Right lobe of liver (tissue), 6 donors: Measurements from ENCODE around the gene CLDN5. TPM values are rescaled to one million over a fixed set of nuclear protein-coding genes. Genes with fewer than 3 reads are reported as not detected.

Source experiments
- ATAC-seq, 4 donors: fragments of 200-7000 bp; cut with Tn5 transposase; one replicate each; pipeline ENCODE4 v1.9.1; 2020; ENCODE audit warnings: mild to moderate bottlenecking in 4 of 4, moderate library complexity in 4 of 4
- DNase-seq, 3 donors: peaks; one replicate each; pipeline ENCODE4 v3.0.0-alpha.2; 2020
- H3K27ac ChIP-seq, 3 donors: fragments of 200-600 bp; one replicate each; pipeline ENCODE4 v1.8.0; 2022
- H3K27me3 ChIP-seq, 2 donors: fragments of 200-600 bp; one replicate each; pipeline ENCODE4 v1.8.0; 2022
- H3K36me3 ChIP-seq, 4 donors: fragments of 200-600 bp; sonication (generic) in 1 of 4; one replicate each; pipeline versions ENCODE4 v1.5.1 to v1.8.0; 2017 to 2022; ENCODE audit warnings: control low read depth in 1 of 4
- H3K4me1 ChIP-seq, 4 donors: fragments of 200-600 bp; sonication (generic) in 1 of 4; one replicate each; pipeline versions ENCODE4 v1.5.1 to v1.8.0; 2017 to 2022; ENCODE audit warnings: control low read depth in 1 of 4
- H3K4me3 ChIP-seq, 3 donors: fragments of 200-600 bp; one replicate each; pipeline ENCODE4 v1.8.0; 2022
- H3K9me3 ChIP-seq, 4 donors: fragments of 200-600 bp; sonication (generic) in 1 of 4; one replicate each; pipeline versions ENCODE4 v1.5.1 to v1.8.0; 2017 to 2022; ENCODE audit warnings: control low read depth in 1 of 4
- CTCF ChIP-seq, 4 donors: fragments of 200-600 bp in 3 of 4; fragments of 450-650 bp in 1 of 4; IDR thresholded peaks; one replicate each; pipeline versions ENCODE4 v1.5.1 to v1.8.0; 2016 to 2022; ENCODE audit warnings: antibody characterized with exemption in 4 of 4, mild to moderate bottlenecking in 2 of 4
- POLR2A ChIP-seq: fragments of 450-650 bp; IDR thresholded peaks from one replicate; pipeline ENCODE4 v1.6.1; 2017; ENCODE audit warnings: antibody characterized with exemption, mild to moderate bottlenecking
- WGBS: methylation state at CpG from one replicate; pipeline ENCODE4 v1.1.6; 2018; ENCODE audit warnings: low coverage, low lambda C conversion rate; ENCODE audit not compliant: insufficient coverage; ENCODE audit errors: missing lambda C conversion rate; 5-methylcytosine and 5-hydroxymethylcytosine counted together
- intact Hi-C, 2 donors: fragments of 100-400 bp; cut with DNase I; formaldehyde crosslinking; loops; one replicate each; pipeline versions ENCODE4 v1.11.2 to v1.14.1; 2022
- total RNA-seq, 6 experiments: library from RNA; depleted of rRNA in 2 of 6; stranded (reverse); fragments of >200 nt in 2 of 6; fragmentation: NEBNext Ultra II Directional in 3 of 6; extraction: Animal tissue kit (Norgen Biotek cat#: 25700) in 3 of 6; gene quantifications; one replicate each; pipeline versions ENCODE4 v1.1.0 to v1.2.4, GENCODE V29; 2016 to 2023
- donor health status: DM: no; HTN: yes; CAD: no.
- donor health status: DM: no; HTN: no; CAD: no.
- donor health status: DM: no; HTN: no; CAD: no.
- donor health status: DM: no; HTN: yes; CAD: no.
- donor health status: DM: no; HTN: yes; CAD: no.

Gene CLDN5
- total RNA-seq, 6 experiments from 2014 or later, result 4.4 to 12.1 (median 5.7) TPM

GRCh38 chr22:19529811-19530210 lies 5.6 kb upstream of the CLDN5 start:
- intact Hi-C loops, result no loop called here
- WGBS, result 73% methylated on average over 4 of the region's 4 CpGs
- H3K27me3 ChIP-seq, result no peaks in the 10 kb centered on the region

GRCh38 chr22:19527861-19528417 lies 3.7 kb upstream of the CLDN5 start:
- H3K27ac ChIP-seq, result no peak overlapping the region
- H3K4me3 ChIP-seq, result no peak overlapping the region
- H3K4me1 ChIP-seq, result peaks cover 0 to 14% (median 2%) of the 10 kb centered on the region in 4 donors
- H3K9me3 ChIP-seq, result no peaks in the 10 kb centered on the region
- TF ChIP-seq POLR2A, result no peak
- TF ChIP-seq CTCF (IDR thresholded peaks at IDR 0.05), result no peak
- no peaks in the 10 kb centered on the region for H3K36me3 ChIP-seq
- peak in 1 of 3 donors; percentile 41 for DNase-seq
- ATAC-seq, result no peak
- WGBS, result 79% methylated on average over 5 of the region's 17 CpGs
- peaks cover 0 to 16% of the 10 kb centered on the region in 2 donors for H3K27me3 ChIP-seq
- intact Hi-C loops, result no loop called here

More at GRCh38 chr22:19529811-19530210, 5.6 kb upstream of the CLDN5 start:
- Histone ChIP-seq H3K9me3 (no peaks in the 10 kb centered on the region), H3K4me1 (no peaks in the 10 kb centered on the region), H3K4me3 (no peak overlapping the region), H3K27ac (no peak overlapping the region), H3K36me3 (no peaks in the 10 kb centered on the region)
- TF ChIP-seq CTCF (IDR thresholded peaks at IDR 0.05), result no peak
- no peak for TF ChIP-seq POLR2A
- no peak for ATAC-seq
- DNase-seq, result no peak

- H3K27ac ChIP-seq, result no peak overlapping the region
- intact Hi-C loops, result no loop called here
Observed at GRCh38 chr22:19527321-19527721, 3.1 kb upstream of the CLDN5 start.

GRCh38 chr22:19526702-19527111 lies 2.5 kb upstream of the CLDN5 start:
- ATAC-seq (no peak), DNase-seq (peak in 1 of 3 donors; percentile 28)
- H3K4me1 ChIP-seq, result peaks cover 0 to 14% (median 2%) of the 10 kb centered on the region in 4 donors
- intact Hi-C loops, result no loop called here
- no peak for TF ChIP-seq CTCF (IDR thresholded peaks at IDR 0.05)
- TF ChIP-seq POLR2A, result no peak
- no peaks in the 10 kb centered on the region for H3K36me3 ChIP-seq
- no peak overlapping the region for H3K4me3 ChIP-seq
- no peaks in the 10 kb centered on the region for H3K9me3 ChIP-seq
- WGBS, result 63% methylated on average over 4 of the region's 7 CpGs
- peaks cover 0 to 21% of the 10 kb centered on the region in 2 donors for H3K27me3 ChIP-seq
- no peak overlapping the region for H3K27ac ChIP-seq

More at GRCh38 chr22:19527321-19527721, 3.1 kb upstream of the CLDN5 start:
- ATAC-seq (peak; percentile 16 to 44 (median 34)), DNase-seq (peak in 1 of 3 donors; percentile 39)
- Histone ChIP-seq H3K4me1 (peaks cover 0 to 14% (median 2%) of the 10 kb centered on the region in 4 donors), H3K4me3 (no peak overlapping the region), H3K36me3 (no peaks in the 10 kb centered on the region), H3K27me3 (peaks cover 0 to 21% of the 10 kb centered on the region in 2 donors), H3K9me3 (no peaks in the 10 kb centered on the region)
- WGBS, result 33% methylated on average over 1 of the region's 5 CpGs
- TF ChIP-seq CTCF (IDR thresholded peaks at IDR 0.05) (no peak), POLR2A (no peak)
